A673 (cell line): ENCODE results near the gene BUD23. TPM values are rescaled to one million over a fixed set of nuclear protein-coding genes. Genes with fewer than 3 reads are reported as not detected.

Experiments used
- BruUV-seq: library from RNA; stranded (reverse); fragments of 400-500 nt; replicated peaks from 2 replicates; lab custom pipeline; 2021; lab: Mats Ljungman, UMichigan
- CTCF ChIA-PET: fragments of 300-600 bp; sonication (Branson Sonifier 250); formaldehyde crosslinking; loops from one replicate; lab custom pipeline; 2022; ENCODE audit warnings: antibody characterized with exemption; lab: Charles Lee
- POLR2A ChIA-PET: fragments of 300-600 bp; sonication (Branson Sonifier 250); formaldehyde crosslinking; loops from one replicate; lab custom pipeline; 2022; ENCODE audit warnings: antibody characterized with exemption; ENCODE audit not compliant: low non-redundant PET; lab: Charles Lee
- DNase-seq: peaks from one replicate; pipeline ENCODE4 v3.0.0-alpha.2; 2015; ENCODE audit warnings: low spot score
- H3K27ac ChIP-seq: fragments of 200-600 bp; sonication (generic); 2 replicates; pipeline ENCODE4 v1.5.1; 2016; ENCODE audit warnings: mixed run types, low read depth, mild to moderate bottlenecking, mixed read lengths, antibody characterized with exemption, low read length; ENCODE audit not compliant: poor library complexity, severe bottlenecking
- H3K27me3 ChIP-seq: fragments of 200-600 bp; sonication (generic); replicated peaks from 2 replicates; pipeline ENCODE4 v1.6.1; 2017; ENCODE audit warnings: mixed run types, low read depth, mild to moderate bottlenecking, mixed read lengths, antibody characterized with exemption, low read length; ENCODE audit not compliant: insufficient read depth, poor library complexity
- H3K36me3 ChIP-seq: fragments of 200-600 bp; sonication (generic); 2 replicates; pipeline ENCODE4 v1.6.1; 2016; ENCODE audit warnings: mixed run types, mild to moderate bottlenecking, mixed read lengths, antibody characterized with exemption, low read length; ENCODE audit not compliant: insufficient read depth, poor library complexity, severe bottlenecking
- H3K4me1 ChIP-seq: fragments of 200-600 bp; sonication (generic); 2 replicates; pipeline ENCODE4 v1.6.1; 2017; ENCODE audit warnings: mixed run types, mild to moderate bottlenecking, mixed read lengths, antibody characterized with exemption, low read length; ENCODE audit not compliant: insufficient read depth, poor library complexity, severe bottlenecking
- H3K4me3 ChIP-seq: fragments of 200-600 bp; sonication (generic); 2 replicates; pipeline ENCODE4 v1.5.1; 2016; ENCODE audit warnings: low read depth, mixed run types, mild to moderate bottlenecking, mixed read lengths, low read length; ENCODE audit not compliant: poor library complexity, severe bottlenecking
- H3K9me3 ChIP-seq: fragments of 200-600 bp; sonication (generic); 2 replicates; pipeline ENCODE4 v1.6.1; 2016; ENCODE audit warnings: mixed run types, low read depth, mild to moderate bottlenecking, mixed read lengths, antibody characterized with exemption, low read length; ENCODE audit not compliant: poor library complexity, severe bottlenecking
- EZH2 ChIP-seq: fragments of 200-600 bp; sonication (generic); IDR thresholded peaks from 2 replicates; pipeline ENCODE4 v1.6.1; 2017; ENCODE audit warnings: borderline replicate concordance, low read depth, mild to moderate bottlenecking, mixed read lengths, antibody characterized with exemption, low read length; ENCODE audit not compliant: poor library complexity, severe bottlenecking
- intact Hi-C: fragments of 100-400 bp; cut with micrococcal nuclease; formaldehyde crosslinking; loops from one replicate; pipeline ENCODE4 v1.10.0; 2022; ENCODE audit not compliant: unreplicated experiment
- total RNA-seq: library from RNA; stranded (reverse); gene quantifications from 2 replicates; pipeline ENCODE4 v1.2.3, GENCODE V29; 2021
- TF ChIP-seq, protein P1 (sequence below): fragments of 300-800, 200-600 bp; sonication (generic); conservative IDR thresholded peaks from 2 replicates; pipeline ENCODE4 v1.5.1; 2017; ENCODE audit warnings: low read depth, mild to moderate bottlenecking, antibody characterized with exemption, low read length, moderate library complexity, mixed read lengths

Gene BUD23
- total RNA-seq, 1 experiment from 2014 or later: 133 TPM

DNA sequence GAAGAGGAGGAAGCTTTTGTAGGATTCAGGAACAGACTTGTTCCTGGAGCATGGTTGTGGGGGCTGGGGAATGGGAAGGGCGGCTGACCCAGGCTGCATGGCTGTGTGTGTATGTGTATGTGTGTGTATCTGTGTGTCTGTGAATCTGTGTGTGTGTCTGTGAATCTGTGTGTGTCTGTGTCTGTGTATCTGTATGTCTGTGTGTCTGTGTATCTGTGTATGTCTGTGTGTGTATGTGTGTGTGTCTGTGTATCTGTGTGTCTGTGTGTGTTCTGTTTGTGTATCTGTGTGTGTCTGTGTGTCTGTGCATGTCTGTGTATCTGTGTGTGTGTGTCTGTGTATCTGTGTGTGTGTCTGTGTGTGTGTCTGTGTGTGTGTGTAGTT lies 42.7 kb downstream of the BUD23 start:
- ChIA-PET POLR2A (no interaction called here), CTCF (interaction anchor here (0.8 to 1.9 kb wide), 6 partner anchors 11 to 160 kb away, joined by 3 to 45 read pairs (median 6); partner anchors contain the start of gene ABHD11)
- no peak for DNase-seq
- Histone ChIP-seq H3K4me3 (no peak overlapping the region), H3K27ac (no peak overlapping the region), H3K4me1 (peaks cover 7% of the 10 kb centered on the region), H3K9me3 (no peaks in the 10 kb centered on the region), H3K27me3 (no peaks in the 10 kb centered on the region), H3K36me3 (no peaks in the 10 kb centered on the region)
- BruUV-seq: no TSS peak
- intact Hi-C loops: no loop called here
- no peak for TF ChIP-seq EZH2
- TF ChIP-seq, protein P1, sequence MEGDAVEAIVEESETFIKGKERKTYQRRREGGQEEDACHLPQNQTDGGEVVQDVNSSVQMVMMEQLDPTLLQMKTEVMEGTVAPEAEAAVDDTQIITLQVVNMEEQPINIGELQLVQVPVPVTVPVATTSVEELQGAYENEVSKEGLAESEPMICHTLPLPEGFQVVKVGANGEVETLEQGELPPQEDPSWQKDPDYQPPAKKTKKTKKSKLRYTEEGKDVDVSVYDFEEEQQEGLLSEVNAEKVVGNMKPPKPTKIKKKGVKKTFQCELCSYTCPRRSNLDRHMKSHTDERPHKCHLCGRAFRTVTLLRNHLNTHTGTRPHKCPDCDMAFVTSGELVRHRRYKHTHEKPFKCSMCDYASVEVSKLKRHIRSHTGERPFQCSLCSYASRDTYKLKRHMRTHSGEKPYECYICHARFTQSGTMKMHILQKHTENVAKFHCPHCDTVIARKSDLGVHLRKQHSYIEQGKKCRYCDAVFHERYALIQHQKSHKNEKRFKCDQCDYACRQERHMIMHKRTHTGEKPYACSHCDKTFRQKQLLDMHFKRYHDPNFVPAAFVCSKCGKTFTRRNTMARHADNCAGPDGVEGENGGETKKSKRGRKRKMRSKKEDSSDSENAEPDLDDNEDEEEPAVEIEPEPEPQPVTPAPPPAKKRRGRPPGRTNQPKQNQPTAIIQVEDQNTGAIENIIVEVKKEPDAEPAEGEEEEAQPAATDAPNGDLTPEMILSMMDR: 0 out of 2 replicates have a peak, but pooled peaks have one; percentile 4

DNA sequence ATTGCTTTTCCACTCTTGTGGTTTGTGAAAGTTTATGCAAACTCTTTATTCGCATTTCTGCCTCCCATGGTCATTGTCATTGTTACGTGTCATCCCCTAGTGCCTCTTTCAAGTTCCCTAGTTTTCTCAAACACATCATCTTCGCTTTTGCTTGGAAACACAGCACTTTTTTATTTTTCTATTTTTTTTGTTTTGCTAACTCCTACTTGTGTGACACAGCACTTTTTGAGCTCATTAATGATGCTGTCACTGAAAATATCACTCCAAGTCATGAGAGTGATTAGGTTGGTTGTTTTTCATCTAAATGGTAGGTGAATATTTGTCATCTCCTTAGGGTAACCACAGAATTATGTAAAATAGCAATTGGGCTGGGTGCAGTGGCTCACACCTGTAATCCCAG lies 44.6 kb downstream of the BUD23 start:
- no TSS peak for BruUV-seq
- Histone ChIP-seq H3K4me1 (peaks cover 7% of the 10 kb centered on the region), H3K36me3 (no peaks in the 10 kb centered on the region), H3K27me3 (no peaks in the 10 kb centered on the region), H3K27ac (no peak overlapping the region), H3K9me3 (no peaks in the 10 kb centered on the region), H3K4me3 (no peak overlapping the region)
- DNase-seq: no peak
- CTCF ChIA-PET: interaction anchor here (0.6 kb wide), 1 partner anchor 121 kb away, joined by 3 read pairs; no protein-coding TSS in a partner anchor
- POLR2A ChIA-PET: interaction anchor here (0.6 kb wide), 1 partner anchor 389 kb away, joined by 3 read pairs; no protein-coding TSS in a partner anchor
- intact Hi-C loops: no loop called here
- TF ChIP-seq, protein P1: no peak

DNA sequence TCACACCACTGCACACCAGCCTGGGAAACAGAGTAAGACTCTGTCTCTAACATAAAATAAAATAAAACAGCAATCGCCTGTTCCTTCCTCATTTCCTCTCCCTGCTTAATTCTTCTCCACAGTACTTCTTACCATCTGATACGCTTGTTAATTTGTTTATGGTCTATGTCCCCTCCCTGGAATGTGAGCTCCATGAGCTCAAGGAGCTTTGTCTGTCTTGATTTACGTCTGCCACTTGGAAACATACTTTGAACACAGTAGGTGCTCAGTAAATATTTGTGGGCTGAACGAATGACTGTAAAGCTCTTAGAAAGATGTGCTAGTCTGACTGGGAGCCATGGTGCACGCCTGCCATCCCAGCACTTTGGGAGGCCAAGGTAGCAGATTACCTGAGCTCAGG lies 45.2 kb downstream of the BUD23 start:
- DNase-seq: peak; percentile 52
- Histone ChIP-seq H3K9me3 (no peaks in the 10 kb centered on the region), H3K36me3 (no peaks in the 10 kb centered on the region), H3K4me1 (peaks cover 7% of the 10 kb centered on the region), H3K27ac (no peak overlapping the region), H3K27me3 (no peaks in the 10 kb centered on the region), H3K4me3 (no peak overlapping the region)
- TF ChIP-seq EZH2: no peak
- TF ChIP-seq, protein P1: no peak
- no TSS peak for BruUV-seq
- ChIA-PET CTCF (interaction anchor here (0.8 to 1.2 kb wide), 2 partner anchors 117 to 122 kb away, joined by 7 to 9 read pairs; no protein-coding TSS in a partner anchor), POLR2A (interaction anchor here (0.6 kb wide), 1 partner anchor 389 kb away, joined by 3 read pairs; no protein-coding TSS in a partner anchor)
- intact Hi-C loops: no loop called here
